Neural cell (in vitro differentiated cells): ENCODE data around the gene NBEAL1. TPM values are rescaled to one million over a fixed set of nuclear protein-coding genes. Genes with fewer than 3 reads are reported as not detected.

Experiments used
- H2AFZ ChIP-seq: fragments of 200-600, 300-800 bp; sonication (generic), shearing (Covaris generic); 2 replicates; pipeline ENCODE4 v1.6.0; 2014; ENCODE audit warnings: low read depth, mild to moderate bottlenecking, antibody characterized with exemption, low read length, moderate library complexity
- H3F3A ChIP-seq: fragments of 200-600 bp; shearing (Covaris generic); 2 replicates; pipeline ENCODE4 v1.6.1; 2016; ENCODE audit warnings: mild to moderate bottlenecking, moderate library complexity, mixed read lengths, antibody characterized with exemption, low read length; ENCODE audit not compliant: insufficient read depth, poor library complexity, severe bottlenecking
- H3K27ac ChIP-seq: fragments of 200-600, 300-800 bp; sonication (generic), shearing (Covaris generic); 2 replicates; pipeline ENCODE4 v1.5.1; 2014; ENCODE audit warnings: mild to moderate bottlenecking, low read length, moderate library complexity
- H3K27me3 ChIP-seq: fragments of 300-800, 200-600 bp; sonication (generic), shearing (Covaris generic); 2 replicates; pipeline ENCODE4 v1.6.0; 2014; ENCODE audit warnings: mild to moderate bottlenecking, low read depth, low read length, moderate library complexity; ENCODE audit not compliant: insufficient read depth
- H3K36me3 ChIP-seq: fragments of 300-800, 200-600 bp; sonication (generic), shearing (Covaris generic); 2 replicates; pipeline ENCODE4 v1.5.1; 2014; ENCODE audit warnings: mild to moderate bottlenecking, antibody characterized with exemption, low read length, moderate library complexity; ENCODE audit not compliant: insufficient read depth
- H3K4me2 ChIP-seq: fragments of 300-800, 200-600 bp; sonication (generic), shearing (Covaris generic); 2 replicates; pipeline ENCODE4 v1.6.0; 2014; ENCODE audit warnings: mild to moderate bottlenecking, low read length
- H3K4me3 ChIP-seq: fragments of 300-800, 200-600 bp; sonication (generic), shearing (Covaris generic); 2 replicates; pipeline ENCODE4 v1.5.1; 2014; ENCODE audit warnings: mild to moderate bottlenecking, low read length, moderate library complexity
- H3K79me2 ChIP-seq: fragments of 200-600 bp; shearing (Covaris generic); replicated peaks from 2 replicates; pipeline ENCODE4 v1.6.0; 2014; ENCODE audit warnings: mild to moderate bottlenecking, low read length, moderate library complexity; ENCODE audit not compliant: insufficient read depth
- H3K9ac ChIP-seq: fragments of 300-800, 200-600 bp; sonication (generic), shearing (Covaris generic); 2 replicates; pipeline ENCODE4 v1.6.1; 2016; ENCODE audit warnings: mild to moderate bottlenecking, low read length, mixed read lengths
- H3K9me2 ChIP-seq: fragments of 200-600 bp; shearing (Covaris generic); 2 replicates; pipeline ENCODE4 v1.6.1; 2016; ENCODE audit warnings: mild to moderate bottlenecking, low read length, mixed read lengths; ENCODE audit not compliant: insufficient read depth
- H3K9me3 ChIP-seq: fragments of 200-600, 300-800 bp; sonication (generic), shearing (Covaris generic); 2 replicates; pipeline ENCODE4 v1.6.1; 2016; ENCODE audit warnings: mild to moderate bottlenecking, mixed run types, low read length, moderate library complexity, mixed read lengths
- H4K20me1 ChIP-seq: fragments of 200-600 bp; shearing (Covaris generic); 2 replicates; pipeline ENCODE4 v1.6.1; 2016; ENCODE audit warnings: mild to moderate bottlenecking, mixed run types; ENCODE audit not compliant: insufficient read depth
- CTCF ChIP-seq: fragments of 450-650 bp; IDR thresholded peaks from 2 replicates; pipeline ENCODE4 v1.5.1; 2014; ENCODE audit warnings: antibody characterized with exemption, mild to moderate bottlenecking, moderate library complexity; ENCODE audit not compliant: poor library complexity, severe bottlenecking
- EP300 ChIP-seq: fragments of 450-650 bp; conservative IDR thresholded peaks from 2 replicates; pipeline ENCODE4 v1.6.1; 2014; ENCODE audit warnings: antibody characterized with exemption, mild to moderate bottlenecking, moderate library complexity; ENCODE audit not compliant: poor library complexity, severe bottlenecking
- EZH2 ChIP-seq: fragments of 200-600, 300-800 bp; shearing (Covaris generic), sonication (generic); IDR thresholded peaks from 2 replicates; pipeline ENCODE4 v1.6.1; 2014; ENCODE audit warnings: antibody characterized with exemption, low read length, borderline replicate concordance, mild to moderate bottlenecking; ENCODE audit not compliant: insufficient read depth, poor library complexity, severe bottlenecking
- MXI1 ChIP-seq: fragments of 450-650 bp; conservative IDR thresholded peaks from 2 replicates; pipeline ENCODE4 v1.6.1; 2014; ENCODE audit warnings: antibody characterized with exemption, mild to moderate bottlenecking; ENCODE audit not compliant: poor library complexity, severe bottlenecking
- POLR2AphosphoS5 ChIP-seq: IDR thresholded peaks from 2 replicates; pipeline ENCODE4 v1.6.1; 2012
- RAD21 ChIP-seq: fragments of 450-650 bp; conservative IDR thresholded peaks from 2 replicates; pipeline ENCODE4 v1.6.1; 2014; ENCODE audit warnings: antibody characterized with exemption, mild to moderate bottlenecking, moderate library complexity
- REST ChIP-seq: IDR thresholded peaks from 2 replicates; pipeline ENCODE4 v1.6.1; 2012; ENCODE audit warnings: borderline replicate concordance
- SMC3 ChIP-seq: fragments of 450-650 bp; conservative IDR thresholded peaks from 2 replicates; pipeline ENCODE4 v1.6.1; 2014; ENCODE audit warnings: antibody characterized with exemption, mild to moderate bottlenecking, moderate library complexity; ENCODE audit not compliant: poor library complexity
- TAF1 ChIP-seq: IDR thresholded peaks from 2 replicates; pipeline ENCODE4 v1.6.1; 2012; ENCODE audit warnings: low read depth
- polyA plus RNA-seq: library from polyadenylated mRNA; depleted of rRNA; stranded (reverse); fragments of >200 nt; gene quantifications from 2 replicates; pipeline ENCODE4 v1.2.3, GENCODE V29; 2014

NBEAL1 gene
- polyA plus RNA-seq, 1 donor from 2014 or later, result 7.9 TPM

DNA sequence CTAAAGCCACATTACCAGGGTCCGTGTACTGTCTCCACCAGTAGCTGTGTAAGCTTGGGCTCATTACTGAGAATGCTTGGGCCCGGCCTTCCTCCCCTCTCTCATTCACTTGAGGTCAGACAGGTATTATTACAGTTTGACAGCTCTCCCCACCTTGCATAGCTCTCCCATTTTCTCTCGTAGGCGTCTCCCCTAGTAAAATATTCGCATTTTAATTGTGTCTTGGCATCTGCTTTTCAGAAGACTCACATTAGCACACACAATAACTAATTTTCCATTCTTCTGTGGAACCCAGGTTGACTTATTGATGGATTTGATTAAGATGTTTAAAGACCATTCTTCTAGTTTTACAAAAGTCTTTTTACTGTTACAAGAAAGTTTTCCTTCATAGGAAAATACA, 153.1 kb downstream of the NBEAL1 start:
- Histone ChIP-seq H3K36me3 (no peaks in the 10 kb centered on the region), H3K4me3 (no peak overlapping the region), H3K9ac (no peak overlapping the region), H3K9me3 (no peaks in the 10 kb centered on the region), H3K27ac (no peak overlapping the region), H3K4me2 (no peak overlapping the region), H4K20me1 (no peaks in the 10 kb centered on the region), H3K9me2 (no peaks in the 10 kb centered on the region), H3K27me3 (no peaks in the 10 kb centered on the region), H2AFZ (no peak overlapping the region), H3F3A (no peaks in the 10 kb centered on the region), H3K79me2 (no peaks in the 10 kb centered on the region)
- no peak for TF ChIP-seq EZH2
- no peak for TF ChIP-seq POLR2AphosphoS5
- no peak for TF ChIP-seq SMC3
- TF ChIP-seq TAF1, result no peak
- TF ChIP-seq RAD21, result no peak
- no peak for TF ChIP-seq CTCF
- TF ChIP-seq REST, result no peak
- TF ChIP-seq MXI1, result no peak
- TF ChIP-seq EP300, result no peak

- Histone ChIP-seq H3K27ac (no peak overlapping the region), H3K36me3 (no peaks in the 10 kb centered on the region), H2AFZ (no peak overlapping the region), H3K27me3 (no peaks in the 10 kb centered on the region), H3K9me3 (no peaks in the 10 kb centered on the region), H3K4me2 (no peak overlapping the region), H3K9me2 (no peaks in the 10 kb centered on the region), H3K79me2 (no peaks in the 10 kb centered on the region), H4K20me1 (no peaks in the 10 kb centered on the region), H3K4me3 (no peak overlapping the region), H3K9ac (no peak overlapping the region), H3F3A (no peaks in the 10 kb centered on the region)
- TF ChIP-seq EZH2, result no peak
- no peak for TF ChIP-seq TAF1
- no peak for TF ChIP-seq RAD21
- no peak for TF ChIP-seq REST
- no peak for TF ChIP-seq EP300
- no peak for TF ChIP-seq CTCF
- TF ChIP-seq SMC3, result no peak
- TF ChIP-seq MXI1, result no peak
- no peak for TF ChIP-seq POLR2AphosphoS5
Measured at GRCh38 chr2:203170502-203170901, 155.8 kb downstream of the NBEAL1 start.
